Measurements from ENCODE around the gene LGI4.

Gene LGI4

GRCh38 chr19:35117799-35118198 lies 17.1 kb downstream of the LGI4 start:
- no peak overlapping the region for H3K9ac ChIP-seq (ENCODE audit: low read length)
- no peaks in the 10 kb centered on the region for H3K27me3 ChIP-seq (ENCODE audit: control insufficient read depth in 1 of 2, insufficient read depth in 2 of 2, low read length in 2 of 2)
- no peak overlapping the region for H3K4me3 ChIP-seq (ENCODE audit: low read depth in 1 of 2, low read length in 2 of 2)
- H3K27ac ChIP-seq (ENCODE audit: low read depth, low read length): no peak overlapping the region
- no peaks in the 10 kb centered on the region for H3K9me3 ChIP-seq (ENCODE audit: low read length)
- H3K4me1 ChIP-seq (ENCODE audit: insufficient read depth, low read length): peaks cover 9% of the 10 kb centered on the region
- H3K36me3 ChIP-seq (ENCODE audit: insufficient read depth, low read length): no peaks in the 10 kb centered on the region

GRCh38 chr19:35117116-35117515 lies 17.7 kb downstream of the LGI4 start:
- peaks cover 9% of the 10 kb centered on the region for H3K4me1 ChIP-seq (ENCODE audit: insufficient read depth, low read length)
- H3K27me3 ChIP-seq (ENCODE audit: control insufficient read depth in 1 of 2, insufficient read depth in 2 of 2, low read length in 2 of 2): no peaks in the 10 kb centered on the region
- H3K27ac ChIP-seq (ENCODE audit: low read depth, low read length): no peak overlapping the region
- H3K9ac ChIP-seq (ENCODE audit: low read length): no peak overlapping the region
- no peaks in the 10 kb centered on the region for H3K9me3 ChIP-seq (ENCODE audit: low read length)
- H3K4me3 ChIP-seq (ENCODE audit: low read depth in 1 of 2, low read length in 2 of 2): no peak overlapping the region
- no peaks in the 10 kb centered on the region for H3K36me3 ChIP-seq (ENCODE audit: insufficient read depth, low read length)

- peak overlapping the region; percentile 29 for H3K27ac ChIP-seq (ENCODE audit: low read depth, low read length)
- H3K4me1 ChIP-seq (ENCODE audit: insufficient read depth, low read length): peaks cover 9% of the 10 kb centered on the region
- no peak overlapping the region for H3K4me3 ChIP-seq (ENCODE audit: low read depth in 1 of 2, low read length in 2 of 2)
- H3K27me3 ChIP-seq (ENCODE audit: control insufficient read depth in 1 of 2, insufficient read depth in 2 of 2, low read length in 2 of 2): no peaks in the 10 kb centered on the region
- H3K9ac ChIP-seq (ENCODE audit: low read length): no peak overlapping the region
- H3K36me3 ChIP-seq (ENCODE audit: insufficient read depth, low read length): no peaks in the 10 kb centered on the region
- no peaks in the 10 kb centered on the region for H3K9me3 ChIP-seq (ENCODE audit: low read length)
These were observed 18.6 kb downstream of the LGI4 start for GRCh38 chr19:35116072-35116801.

- Histone ChIP-seq H3K27me3 (ENCODE audit: control insufficient read depth in 1 of 2, insufficient read depth in 2 of 2, low read length in 2 of 2) (no peaks in the 10 kb centered on the region), H3K4me1 (ENCODE audit: insufficient read depth, low read length) (peaks cover 9% of the 10 kb centered on the region), H3K9me3 (ENCODE audit: low read length) (no peaks in the 10 kb centered on the region), H3K27ac (ENCODE audit: low read depth, low read length) (peak within 1 kb of the TSS; percentile 29), H3K36me3 (ENCODE audit: insufficient read depth, low read length) (no peaks in the 10 kb centered on the region), H3K9ac (ENCODE audit: low read length) (no peak within 1 kb of the TSS), H3K4me3 (ENCODE audit: low read depth in 1 of 2, low read length in 2 of 2) (peak within 1 kb of the TSS in 1 of 2 donors; percentile 50)
These were observed 19.5 kb downstream of the LGI4 start, which contains the start of gene FXYD3 for GRCh38 chr19:35115177-35115951. TSS of gene FXYD3 (plus strand) at chr19:35115823. CDS start at chr19:35119377, 3,554 bp downstream.

GRCh38 chr19:35114353-35115176 lies 20.3 kb downstream of the LGI4 start:
- no peak overlapping the region for H3K27ac ChIP-seq (ENCODE audit: low read depth, low read length)
- no peaks in the 10 kb centered on the region for H3K9me3 ChIP-seq (ENCODE audit: low read length)
- H3K27me3 ChIP-seq (ENCODE audit: control insufficient read depth in 1 of 2, insufficient read depth in 2 of 2, low read length in 2 of 2): peaks cover 0 to 3% of the 10 kb centered on the region in 2 donors
- H3K36me3 ChIP-seq (ENCODE audit: insufficient read depth, low read length): no peaks in the 10 kb centered on the region
- H3K9ac ChIP-seq (ENCODE audit: low read length): no peak overlapping the region
- H3K4me1 ChIP-seq (ENCODE audit: insufficient read depth, low read length): peaks cover 9% of the 10 kb centered on the region
- peak overlapping the region in 1 of 2 donors; percentile 50 for H3K4me3 ChIP-seq (ENCODE audit: low read depth in 1 of 2, low read length in 2 of 2)

- Histone ChIP-seq H3K27ac (ENCODE audit: low read depth, low read length) (no peak overlapping the region), H3K4me3 (ENCODE audit: low read depth in 1 of 2, low read length in 2 of 2) (no peak overlapping the region), H3K9me3 (ENCODE audit: low read length) (no peaks in the 10 kb centered on the region), H3K27me3 (ENCODE audit: control insufficient read depth in 1 of 2, insufficient read depth in 2 of 2, low read length in 2 of 2) (peaks cover 0 to 5% of the 10 kb centered on the region in 2 donors), H3K9ac (ENCODE audit: low read length) (no peak overlapping the region), H3K4me1 (ENCODE audit: insufficient read depth, low read length) (peaks cover 9% of the 10 kb centered on the region), H3K36me3 (ENCODE audit: insufficient read depth, low read length) (no peaks in the 10 kb centered on the region)
These were observed 21.7 kb downstream of the LGI4 start for GRCh38 chr19:35112995-35113688.

- Histone ChIP-seq H3K4me1 (ENCODE audit: insufficient read depth, low read length) (peaks cover 9% of the 10 kb centered on the region), H3K9me3 (ENCODE audit: low read length) (no peaks in the 10 kb centered on the region), H3K36me3 (ENCODE audit: insufficient read depth, low read length) (no peaks in the 10 kb centered on the region), H3K4me3 (ENCODE audit: low read depth in 1 of 2, low read length in 2 of 2) (no peak overlapping the region), H3K27me3 (ENCODE audit: control insufficient read depth in 1 of 2, insufficient read depth in 2 of 2, low read length in 2 of 2) (peaks cover 0 to 5% of the 10 kb centered on the region in 2 donors), H3K9ac (ENCODE audit: low read length) (no peak overlapping the region), H3K27ac (ENCODE audit: low read depth, low read length) (no peak overlapping the region)
These were observed 23.9 kb downstream of the LGI4 start for GRCh38 chr19:35110974-35111373.

GRCh38 chr19:35109395-35110112 lies 25.3 kb downstream of the LGI4 start:
- H3K27ac ChIP-seq (ENCODE audit: low read depth, low read length): no peak overlapping the region
- no peak overlapping the region for H3K9ac ChIP-seq (ENCODE audit: low read length)

GRCh38 chr19:35108730-35109129 lies 26.1 kb downstream of the LGI4 start:
- Histone ChIP-seq H3K36me3 (ENCODE audit: insufficient read depth, low read length) (no peaks in the 10 kb centered on the region), H3K27me3 (ENCODE audit: control insufficient read depth in 1 of 2, insufficient read depth in 2 of 2, low read length in 2 of 2) (peaks cover 0 to 5% of the 10 kb centered on the region in 2 donors), H3K4me1 (ENCODE audit: insufficient read depth, low read length) (no peaks in the 10 kb centered on the region), H3K9me3 (ENCODE audit: low read length) (no peaks in the 10 kb centered on the region), H3K4me3 (ENCODE audit: low read depth in 1 of 2, low read length in 2 of 2) (no peak overlapping the region), H3K9ac (ENCODE audit: low read length) (no peak overlapping the region), H3K27ac (ENCODE audit: low read depth, low read length) (no peak overlapping the region)

More at GRCh38 chr19:35109395-35110112, 25.3 kb downstream of the LGI4 start:
- Histone ChIP-seq H3K27me3 (ENCODE audit: control insufficient read depth in 1 of 2, insufficient read depth in 2 of 2, low read length in 2 of 2) (peaks cover 0 to 5% of the 10 kb centered on the region in 2 donors), H3K4me1 (ENCODE audit: insufficient read depth, low read length) (peaks cover 4% of the 10 kb centered on the region), H3K4me3 (ENCODE audit: low read depth in 1 of 2, low read length in 2 of 2) (no peak overlapping the region), H3K9me3 (ENCODE audit: low read length) (no peaks in the 10 kb centered on the region), H3K36me3 (ENCODE audit: insufficient read depth, low read length) (no peaks in the 10 kb centered on the region)

- Histone ChIP-seq H3K27me3 (ENCODE audit: control insufficient read depth in 1 of 2, insufficient read depth in 2 of 2, low read length in 2 of 2) (peaks cover 0 to 5% of the 10 kb centered on the region in 2 donors), H3K4me1 (ENCODE audit: insufficient read depth, low read length) (no peaks in the 10 kb centered on the region), H3K27ac (ENCODE audit: low read depth, low read length) (no peak overlapping the region), H3K36me3 (ENCODE audit: insufficient read depth, low read length) (no peaks in the 10 kb centered on the region), H3K9me3 (ENCODE audit: low read length) (no peaks in the 10 kb centered on the region), H3K9ac (ENCODE audit: low read length) (no peak overlapping the region), H3K4me3 (ENCODE audit: low read depth in 1 of 2, low read length in 2 of 2) (no peak overlapping the region)
These were observed 27.3 kb downstream of the LGI4 start for GRCh38 chr19:35107545-35107944.
